ENCODE results near the gene FBXL7. TPM values are rescaled to one million over a fixed set of nuclear protein-coding genes. Genes with fewer than 3 reads are reported as not detected.

FBXL7 gene
- total and polyA plus RNA-seq, 5 experiments from 2014 or later = not detected

DNA sequence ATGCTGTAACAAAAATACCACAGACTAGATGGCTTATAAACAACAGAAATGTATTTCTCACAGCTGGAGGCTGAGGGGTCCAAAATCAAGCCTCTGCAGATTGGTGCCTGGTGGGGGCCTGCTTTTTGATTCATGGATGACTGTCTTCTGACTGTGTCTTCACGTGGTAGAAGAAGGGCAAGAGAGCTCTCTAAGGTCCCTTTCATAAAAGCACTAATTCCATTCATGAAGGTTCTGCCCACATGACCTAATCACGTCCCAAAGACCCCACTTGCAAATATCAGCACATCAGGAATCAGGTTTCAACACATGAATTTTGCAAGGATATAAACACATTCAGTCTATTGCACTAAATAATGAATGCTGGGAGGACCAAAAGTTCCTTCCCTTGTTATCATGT lies 401.2 kb downstream of the FBXL7 start:
- Mint-ChIP-seq H3K4me3 (no peak overlapping the region), H3K9me3 (peaks cover 0 to 14% (median 4%) of the 10 kb centered on the region in 9 donors), H3K27ac (no peak overlapping the region), H3K36me3 (no peaks in the 10 kb centered on the region), H3K27me3 (no peaks in the 10 kb centered on the region), H3K4me1 (no peaks in the 10 kb centered on the region)
- no peak for DNase-seq
- POLR2A ChIA-PET = no interaction called here
- ATAC-seq = no peak

- ATAC-seq (no peak), DNase-seq (no peak)
- Mint-ChIP-seq H3K36me3 (no peaks in the 10 kb centered on the region), H3K4me3 (no peak overlapping the region), H3K27me3 (no peaks in the 10 kb centered on the region), H3K4me1 (no peaks in the 10 kb centered on the region), H3K27ac (no peak overlapping the region), H3K9me3 (peaks cover 0 to 14% (median 4%) of the 10 kb centered on the region in 9 donors)
- POLR2A ChIA-PET = no interaction called here
These were observed 402.1 kb downstream of the FBXL7 start for GRCh38 chr5:15902066-15902465.

GRCh38 chr5:15904899-15905830 lies 405.2 kb downstream of the FBXL7 start:
- Mint-ChIP-seq H3K27me3 (no peaks in the 10 kb centered on the region), H3K4me1 (no peaks in the 10 kb centered on the region), H3K36me3 (no peaks in the 10 kb centered on the region), H3K9me3 (peaks cover 0 to 6% (median 0%) of the 10 kb centered on the region in 9 donors), H3K27ac (no peak overlapping the region), H3K4me3 (no peak overlapping the region)
- ATAC-seq (no peak), DNase-seq (no peak)
- POLR2A ChIA-PET = no interaction called here

- no peak overlapping the region for H3K27ac Mint-ChIP-seq
- ATAC-seq = no peak
- no peaks in the 10 kb centered on the region for H3K36me3 Mint-ChIP-seq
- peaks cover 0 to 11% (median 6%) of the 10 kb centered on the region in 9 donors for H3K9me3 Mint-ChIP-seq
- POLR2A ChIA-PET = no interaction called here
- DNase-seq = no peak
- H3K4me3 Mint-ChIP-seq = no peak overlapping the region
- no peaks in the 10 kb centered on the region for H3K4me1 Mint-ChIP-seq
- peaks cover 0 to 8% (median 0%) of the 10 kb centered on the region in 5 donors for H3K27me3 Mint-ChIP-seq
These were observed 414.7 kb downstream of the FBXL7 start for GRCh38 chr5:15914638-15915037.

- Mint-ChIP-seq H3K36me3 (no peaks in the 10 kb centered on the region), H3K9me3 (peaks cover 0 to 11% (median 0%) of the 10 kb centered on the region in 9 donors), H3K4me3 (no peak overlapping the region), H3K27ac (no peak overlapping the region), H3K27me3 (no peaks in the 10 kb centered on the region), H3K4me1 (no peaks in the 10 kb centered on the region)
- POLR2A ChIA-PET = no interaction called here
- DNase-seq (no peak), ATAC-seq (no peak)
These were observed 426.6 kb downstream of the FBXL7 start for GRCh38 chr5:15926586-15926985.

GRCh38 chr5:15927710-15928380 lies 427.9 kb downstream of the FBXL7 start:
- ATAC-seq (no peak), DNase-seq (no peak)
- Mint-ChIP-seq H3K4me3 (no peak overlapping the region), H3K9me3 (peaks cover 0 to 11% (median 0%) of the 10 kb centered on the region in 9 donors), H3K4me1 (no peaks in the 10 kb centered on the region), H3K27me3 (no peaks in the 10 kb centered on the region), H3K36me3 (no peaks in the 10 kb centered on the region), H3K27ac (no peak overlapping the region)
- POLR2A ChIA-PET = no interaction called here

- H3K9me3 Mint-ChIP-seq = peaks cover 0 to 11% (median 0%) of the 10 kb centered on the region in 9 donors
These were observed 429.8 kb downstream of the FBXL7 start for GRCh38 chr5:15929611-15930263.

GRCh38 chr5:15932066-15932465 lies 432.1 kb downstream of the FBXL7 start:
- no peak for ATAC-seq
- Mint-ChIP-seq H3K4me1 (no peaks in the 10 kb centered on the region), H3K36me3 (no peaks in the 10 kb centered on the region)

More at GRCh38 chr5:15929611-15930263, 429.8 kb downstream of the FBXL7 start:
- POLR2A ChIA-PET = no interaction called here
- H3K27me3 Mint-ChIP-seq = no peaks in the 10 kb centered on the region
- no peak for DNase-seq
- H3K4me1 Mint-ChIP-seq = no peaks in the 10 kb centered on the region
- no peak for ATAC-seq
- no peaks in the 10 kb centered on the region for H3K36me3 Mint-ChIP-seq
- no peak overlapping the region for H3K4me3 Mint-ChIP-seq
- no peak overlapping the region for H3K27ac Mint-ChIP-seq

GRCh38 chr5:15933259-15934207 lies 433.6 kb downstream of the FBXL7 start:
- H3K4me3 Mint-ChIP-seq = no peak overlapping the region
- H3K4me1 Mint-ChIP-seq = no peaks in the 10 kb centered on the region
- H3K27ac Mint-ChIP-seq = no peak overlapping the region
- POLR2A ChIA-PET = no interaction called here
- H3K27me3 Mint-ChIP-seq = no peaks in the 10 kb centered on the region
- H3K9me3 Mint-ChIP-seq = peaks cover 0 to 24% (median 5%) of the 10 kb centered on the region in 9 donors
- no peaks in the 10 kb centered on the region for H3K36me3 Mint-ChIP-seq
- DNase-seq (no peak), ATAC-seq (no peak)

More at GRCh38 chr5:15932066-15932465, 432.1 kb downstream of the FBXL7 start:
- no peak for DNase-seq
- Mint-ChIP-seq H3K4me3 (no peak overlapping the region), H3K9me3 (peaks cover 0 to 11% (median 0%) of the 10 kb centered on the region in 9 donors), H3K27me3 (no peaks in the 10 kb centered on the region), H3K27ac (no peak overlapping the region)
- POLR2A ChIA-PET = no interaction called here

DNA sequence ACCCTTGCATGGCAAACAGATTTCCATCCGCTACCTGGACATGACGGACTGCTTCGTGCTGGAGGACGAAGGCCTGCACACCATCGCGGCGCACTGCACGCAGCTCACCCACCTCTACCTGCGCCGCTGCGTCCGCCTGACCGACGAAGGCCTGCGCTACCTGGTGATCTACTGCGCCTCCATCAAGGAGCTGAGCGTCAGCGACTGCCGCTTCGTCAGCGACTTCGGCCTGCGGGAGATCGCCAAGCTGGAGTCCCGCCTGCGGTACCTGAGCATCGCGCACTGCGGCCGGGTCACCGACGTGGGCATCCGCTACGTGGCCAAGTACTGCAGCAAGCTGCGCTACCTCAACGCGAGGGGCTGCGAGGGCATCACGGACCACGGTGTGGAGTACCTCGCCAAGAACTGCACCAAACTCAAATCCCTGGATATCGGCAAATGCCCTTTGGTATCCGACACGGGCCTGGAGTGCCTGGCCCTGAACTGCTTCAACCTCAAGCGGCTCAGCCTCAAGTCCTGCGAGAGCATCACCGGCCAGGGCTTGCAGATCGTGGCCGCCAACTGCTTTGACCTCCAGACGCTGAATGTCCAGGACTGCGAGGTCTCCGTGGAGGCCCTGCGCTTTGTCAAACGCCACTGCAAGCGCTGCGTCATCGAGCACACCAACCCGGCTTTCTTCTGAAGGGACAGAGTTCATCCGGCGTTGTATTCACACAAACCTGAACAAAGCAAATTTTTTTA lies 436.7 kb downstream of the FBXL7 start:
- Mint-ChIP-seq H3K9me3 (peaks cover 0 to 16% (median 3%) of the 10 kb centered on the region in 9 donors), H3K4me1 (no peaks in the 10 kb centered on the region), H3K27ac (no peak overlapping the region), H3K4me3 (no peak overlapping the region), H3K27me3 (no peaks in the 10 kb centered on the region), H3K36me3 (no peaks in the 10 kb centered on the region)
- ATAC-seq = no peak
- DNase-seq = no peak
- POLR2A ChIA-PET = no interaction called here

- POLR2A ChIA-PET = no interaction called here
- Mint-ChIP-seq H3K27me3 (no peaks in the 10 kb centered on the region), H3K27ac (no peak overlapping the region), H3K4me1 (no peaks in the 10 kb centered on the region), H3K9me3 (peaks cover 0 to 13% (median 3%) of the 10 kb centered on the region in 9 donors), H3K36me3 (no peaks in the 10 kb centered on the region), H3K4me3 (no peak overlapping the region)
- no peak for ATAC-seq
- no peak for DNase-seq
These were observed 437.7 kb downstream of the FBXL7 start for GRCh38 chr5:15937708-15938107.

- no peak overlapping the region for H3K27ac Mint-ChIP-seq
- no peak overlapping the region for H3K4me3 Mint-ChIP-seq
- POLR2A ChIA-PET = no interaction called here
- H3K4me1 Mint-ChIP-seq = no peaks in the 10 kb centered on the region
- ATAC-seq (no peak), DNase-seq (no peak)
- peaks cover 0 to 13% (median 3%) of the 10 kb centered on the region in 9 donors for H3K9me3 Mint-ChIP-seq
- no peaks in the 10 kb centered on the region for H3K27me3 Mint-ChIP-seq
- H3K36me3 Mint-ChIP-seq = no peaks in the 10 kb centered on the region
These were observed 438.2 kb downstream of the FBXL7 start for GRCh38 chr5:15938186-15938585.
